Psoas muscle (tissue), 8 donors: ENCODE results near the gene CEP68. TPM values are rescaled to one million over a fixed set of nuclear protein-coding genes. Genes with fewer than 3 reads are reported as not detected.
A peak's percentile ranks its signal among the peaks of the same experiment; 100 is the strongest.
"Not testable (repeated sequence)": the region's sequence is repeated elsewhere in the genome, so short reads cannot be mapped to it uniquely, and the experiment has no call there.

Experiments used
- ATAC-seq, 4 donors: fragments of 200-7000 bp; cut with Tn5 transposase; one replicate each; pipeline ENCODE4 v1.9.1; 2020; ENCODE audit warnings: moderate library complexity in 3 of 4, mild to moderate bottlenecking in 2 of 4
- DNase-seq, 2 donors: peaks; one replicate each; pipeline ENCODE4 v3.0.0-alpha.2; 2020
- H3K27ac ChIP-seq: fragments of 200-600 bp; one replicate; pipeline ENCODE4 v1.8.0; 2022
- H3K27me3 ChIP-seq, 3 donors: fragments of 200-600 bp in 1 of 3; one replicate each; pipeline versions ENCODE4 v1.6.1 to v1.8.0; 2013 to 2022; ENCODE audit warnings: low read length in 2 of 3, mild to moderate bottlenecking in 2 of 3, moderate library complexity in 1 of 3; ENCODE audit not compliant: insufficient read depth in 3 of 3
- H3K36me3 ChIP-seq, 2 donors: fragments of 200-600 bp in 1 of 2; one replicate each; pipeline versions ENCODE4 v1.6.1 to v1.8.0; 2013 to 2022; ENCODE audit warnings: low read depth in 1 of 2, mild to moderate bottlenecking in 1 of 2, moderate library complexity in 1 of 2; ENCODE audit not compliant: insufficient read depth in 1 of 2
- H3K4me1 ChIP-seq: fragments of 200-600 bp; one replicate; pipeline ENCODE4 v1.8.0; 2022
- H3K4me3 ChIP-seq: fragments of 200-600 bp; one replicate; pipeline ENCODE4 v1.8.0; 2022; ENCODE audit warnings: mild to moderate bottlenecking
- H3K9me3 ChIP-seq: fragments of 200-600 bp; one replicate; pipeline ENCODE4 v1.8.0; 2022
- CTCF ChIP-seq: fragments of 200-600 bp; IDR thresholded peaks from one replicate; pipeline ENCODE4 v1.8.0; 2022; ENCODE audit warnings: antibody characterized with exemption
- WGBS, 3 donors: extraction: QIAGEN DNeasy Blood & Tissue Kit; methylation state at CpG; one replicate each; pipeline versions ENCODE4 v1.1.6 to v1.1.7; 2013; 5-methylcytosine and 5-hydroxymethylcytosine counted together
- intact Hi-C, 2 donors: fragments of 100-400 bp; cut with DNase I; formaldehyde crosslinking; loops; one replicate each; pipeline versions ENCODE4 v1.11.0 to v1.14.2; 2022
- polyA plus RNA-seq, 3 donors: library from polyadenylated mRNA; stranded (reverse); fragments of 200-250 nt; gene quantifications; one replicate each; pipeline ENCODE4 v1.2.3, GENCODE V29; 2013
- total RNA-seq, 4 donors: library from RNA; stranded (reverse); fragmentation: NEBNext Ultra II Directional in 2 of 4; extraction: Animal tissue kit (Norgen Biotek cat#: 25700) in 2 of 4; gene quantifications; one replicate each; pipeline versions ENCODE4 v1.2.1 to v1.2.4, GENCODE V29; 2021 to 2023
- donor health status: healthy with polysubstance abuse.
- donor health status: DM: no; HTN: no; CAD: no; lungs with moderate emphysema.
- donor health status: Bipolar disorder and iron deficiency.
- donor health status: healthy.
- donor health status: DM: yes; HTN: yes; CAD: no.
- donor health status: DM: no; HTN: no; CAD: no.
- donor health status: DM: no; HTN: no; CAD: no.
- donor health status: DM: yes; HTN: yes; CAD: no.

CEP68 gene
- total and polyA plus RNA-seq, 7 donors, result 7.3 to 63.3 (median 28.2) TPM

- ATAC-seq (no peak), DNase-seq (no peak)
- H3K36me3 ChIP-seq, result peaks cover 5 to 99% of the 10 kb centered on the region in 2 donors
- H3K4me1 ChIP-seq, result no peaks in the 10 kb centered on the region
- H3K4me3 ChIP-seq, result no peak overlapping the region
- H3K27me3 ChIP-seq, result no peaks in the 10 kb centered on the region
- no peak overlapping the region for H3K27ac ChIP-seq
- whole genome bisulfite sequencing, 3 donors, result 70 to 81% (median 72%) methylated on average over 4 of the region's 4 CpGs
- no peaks in the 10 kb centered on the region for H3K9me3 ChIP-seq
- peak; percentile 29 for TF ChIP-seq CTCF
- intact Hi-C loops, result no loop called here
Observed at GRCh38 chr2:65017335-65017734, 38.9 kb upstream of the CEP68 start.

DNA sequence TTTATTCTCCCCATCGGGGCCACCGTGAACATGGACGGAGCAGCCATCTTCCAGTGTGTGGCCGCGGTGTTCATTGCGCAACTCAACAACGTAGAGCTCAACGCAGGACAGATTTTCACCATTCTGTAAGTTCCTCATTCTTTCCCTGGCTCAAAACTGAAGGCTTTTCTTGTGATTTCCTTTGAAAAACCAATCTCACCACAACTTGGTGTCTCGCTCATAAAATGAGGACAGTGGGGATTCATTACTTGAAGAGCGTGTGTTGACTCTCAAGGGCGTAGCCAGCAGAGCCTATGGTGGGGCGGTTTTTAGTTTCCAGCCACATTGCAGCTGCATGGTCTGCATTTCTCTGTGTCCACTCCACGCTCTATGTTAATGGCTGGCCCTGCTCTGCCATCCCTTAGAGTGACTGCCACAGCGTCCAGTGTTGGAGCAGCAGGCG, 38.1 kb upstream of the CEP68 start:
- Histone ChIP-seq H3K4me3 (no peak overlapping the region), H3K4me1 (no peaks in the 10 kb centered on the region), H3K36me3 (peaks cover 5 to 99% of the 10 kb centered on the region in 2 donors), H3K9me3 (no peaks in the 10 kb centered on the region), H3K27me3 (no peaks in the 10 kb centered on the region), H3K27ac (no peak overlapping the region)
- DNase-seq, result peak in 1 of 2 donors; percentile 57
- no peak for ATAC-seq
- intact Hi-C loops, result no loop called here
- WGBS, 3 donors, result 91 to 95% (median 94%) methylated on average over 15 of the region's 15 CpGs
- TF ChIP-seq CTCF, result no peak

DNA sequence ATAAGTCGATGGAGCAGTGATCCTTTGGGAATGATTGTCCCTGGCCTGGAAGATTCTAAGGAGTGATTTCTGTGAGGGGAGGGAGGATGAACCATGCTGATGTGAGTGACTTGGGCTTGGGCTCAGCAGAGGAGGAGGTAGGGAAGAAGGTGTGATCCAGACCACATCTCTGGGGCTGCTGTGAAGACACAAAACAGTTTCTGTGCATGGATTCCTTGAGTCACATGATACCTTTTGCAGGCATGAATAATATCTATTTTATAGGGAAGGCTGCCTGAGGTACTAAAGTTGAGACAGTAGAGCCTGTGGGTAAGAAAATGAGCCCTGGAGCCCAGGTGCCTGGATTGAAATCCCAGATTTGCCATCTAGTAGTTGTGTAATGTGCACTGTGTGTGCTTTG, 37.2 kb upstream of the CEP68 start:
- Histone ChIP-seq H3K27me3 (no peaks in the 10 kb centered on the region), H3K36me3 (peaks cover 5 to 99% of the 10 kb centered on the region in 2 donors), H3K27ac (no peak overlapping the region), H3K9me3 (no peaks in the 10 kb centered on the region), H3K4me3 (no peak overlapping the region), H3K4me1 (no peaks in the 10 kb centered on the region)
- ATAC-seq (no peak), DNase-seq (no peak)
- TF ChIP-seq CTCF, result no peak
- 42 to 70% (median 70%) methylated on average over 1 of the region's 1 CpG for WGBS, 3 donors
- intact Hi-C loops, result no loop called here

DNA sequence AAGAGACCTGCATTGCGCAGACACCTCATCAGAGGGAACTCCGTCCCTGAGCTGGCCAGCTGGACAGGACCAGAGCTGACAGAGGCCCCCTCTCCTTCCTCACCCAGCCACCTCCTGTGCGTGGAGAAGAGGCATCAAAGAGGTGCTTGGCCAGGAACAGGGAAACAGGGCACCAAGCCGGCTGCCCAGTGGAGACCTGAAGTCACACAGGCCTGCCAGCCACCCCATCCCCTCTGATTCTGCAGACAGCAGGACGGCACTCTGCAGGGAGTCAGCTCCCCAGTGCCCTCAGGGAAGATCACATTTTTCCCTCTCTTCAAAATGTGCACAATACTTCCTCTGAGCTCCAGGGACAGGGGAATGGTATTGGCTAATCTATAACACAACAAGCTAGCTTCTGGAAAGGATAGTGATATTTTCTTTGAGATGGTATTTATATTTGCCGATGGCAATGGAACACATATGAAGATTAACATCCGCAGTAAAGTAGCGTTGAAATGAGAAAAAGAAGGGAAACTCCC, 36.5 kb upstream of the CEP68 start:
- no peaks in the 10 kb centered on the region for H3K27me3 ChIP-seq
- ATAC-seq (no peak), DNase-seq (no peak)
- no peak for TF ChIP-seq CTCF
- H3K4me3 ChIP-seq, result no peak overlapping the region
- no peaks in the 10 kb centered on the region for H3K9me3 ChIP-seq
- intact Hi-C loops, result no loop called here
- peaks cover 5 to 91% of the 10 kb centered on the region in 2 donors for H3K36me3 ChIP-seq
- WGBS, 3 donors, result 91 to 99% (median 95%) methylated on average over 8 of the region's 8 CpGs
- no peaks in the 10 kb centered on the region for H3K4me1 ChIP-seq
- H3K27ac ChIP-seq, result no peak overlapping the region

DNA sequence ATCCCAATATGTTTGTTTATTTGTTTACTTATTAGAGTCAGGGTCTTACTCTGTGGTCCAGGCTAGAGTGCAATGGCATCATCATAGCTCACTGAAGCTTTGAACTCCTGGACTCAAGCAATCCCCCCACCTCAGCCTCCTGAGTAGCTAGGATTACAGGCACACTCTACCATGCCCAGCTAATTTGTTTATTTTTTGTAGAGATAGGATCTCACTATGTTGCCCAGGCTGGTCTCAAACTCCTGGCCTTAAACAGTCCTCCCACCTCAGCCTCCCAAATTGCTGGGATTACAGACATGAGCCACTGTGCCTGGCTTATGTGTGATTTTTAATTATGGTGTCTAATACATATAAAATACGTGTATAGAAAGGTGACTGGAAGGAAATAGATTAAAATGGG, 36.0 kb upstream of the CEP68 start:
- H3K27ac ChIP-seq, H3K4me1 ChIP-seq, DNase-seq, H3K4me3 ChIP-seq, H3K9me3 ChIP-seq, intact Hi-C loops, H3K27me3 ChIP-seq, ATAC-seq: not testable (repeated sequence)
- H3K36me3 ChIP-seq, result peaks cover 5 to 86% of the 10 kb centered on the region in 2 donors
- WGBS, 3 donors, result 87 to 98% (median 97%) methylated on average over 1 of the region's 1 CpG
